Lower leg skin (tissue), 3 donors: ENCODE measurements around the gene PHRF1.

Source experiments
- POLR2A ChIP-seq, 2 donors: fragments of 450-650 bp; IDR thresholded peaks; one replicate each; pipeline ENCODE4 v1.6.1; 2016 to 2017; ENCODE audit warnings: antibody characterized with exemption in 2 of 2, mild to moderate bottlenecking in 1 of 2, moderate library complexity in 1 of 2
- TF ChIP-seq, protein P1 (sequence below), 3 donors: fragments of 450-650 bp; IDR thresholded peaks; one replicate each; pipeline ENCODE4 v1.5.1; 2016; ENCODE audit warnings: antibody characterized with exemption in 3 of 3, mild to moderate bottlenecking in 3 of 3, moderate library complexity in 2 of 3

DNA sequence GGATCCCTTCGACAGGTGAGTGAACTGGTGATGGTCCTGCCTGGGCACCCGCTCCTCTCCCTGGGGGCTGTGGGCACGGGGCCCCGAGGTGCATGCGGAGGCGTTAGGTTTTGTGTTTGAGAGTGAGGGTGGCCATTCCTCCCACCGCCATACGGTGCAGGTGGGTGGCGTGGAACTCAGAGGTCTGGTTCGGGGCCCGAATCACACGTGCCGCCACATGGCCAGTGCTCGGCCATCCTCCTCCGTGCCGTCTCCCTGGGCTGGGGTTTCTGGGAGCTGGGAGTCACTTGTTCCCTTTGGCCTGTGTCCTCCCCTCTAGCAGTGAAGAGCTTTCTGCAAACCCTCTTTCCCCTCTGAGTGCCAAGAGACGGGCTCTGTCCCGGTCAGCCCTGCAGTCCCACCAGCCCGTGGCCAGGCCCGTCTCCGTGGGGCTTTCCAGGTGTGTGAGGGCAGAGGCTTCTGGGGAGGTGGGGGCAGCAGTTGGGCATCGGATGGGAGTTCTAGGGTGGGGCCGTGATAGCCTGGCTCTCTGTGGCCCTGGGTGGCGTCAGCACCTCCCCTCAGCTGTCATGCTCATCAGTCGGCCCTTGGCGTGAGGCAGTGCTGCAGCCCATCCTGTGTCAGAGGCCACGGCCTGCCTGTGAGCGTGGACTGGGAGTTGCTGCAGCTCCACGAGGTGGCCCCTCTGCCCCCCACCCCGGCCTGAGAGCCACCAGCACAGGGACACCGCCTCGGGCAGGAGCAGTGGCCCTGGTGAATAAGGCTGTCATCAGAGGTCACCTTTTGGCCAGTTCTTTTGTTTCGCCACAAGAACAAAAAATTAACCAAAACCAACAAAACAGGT is 29.2 kb downstream of the PHRF1 start:
- no peak for TF ChIP-seq POLR2A (IDR thresholded peaks at IDR 0.05)
- TF ChIP-seq, protein P1, sequence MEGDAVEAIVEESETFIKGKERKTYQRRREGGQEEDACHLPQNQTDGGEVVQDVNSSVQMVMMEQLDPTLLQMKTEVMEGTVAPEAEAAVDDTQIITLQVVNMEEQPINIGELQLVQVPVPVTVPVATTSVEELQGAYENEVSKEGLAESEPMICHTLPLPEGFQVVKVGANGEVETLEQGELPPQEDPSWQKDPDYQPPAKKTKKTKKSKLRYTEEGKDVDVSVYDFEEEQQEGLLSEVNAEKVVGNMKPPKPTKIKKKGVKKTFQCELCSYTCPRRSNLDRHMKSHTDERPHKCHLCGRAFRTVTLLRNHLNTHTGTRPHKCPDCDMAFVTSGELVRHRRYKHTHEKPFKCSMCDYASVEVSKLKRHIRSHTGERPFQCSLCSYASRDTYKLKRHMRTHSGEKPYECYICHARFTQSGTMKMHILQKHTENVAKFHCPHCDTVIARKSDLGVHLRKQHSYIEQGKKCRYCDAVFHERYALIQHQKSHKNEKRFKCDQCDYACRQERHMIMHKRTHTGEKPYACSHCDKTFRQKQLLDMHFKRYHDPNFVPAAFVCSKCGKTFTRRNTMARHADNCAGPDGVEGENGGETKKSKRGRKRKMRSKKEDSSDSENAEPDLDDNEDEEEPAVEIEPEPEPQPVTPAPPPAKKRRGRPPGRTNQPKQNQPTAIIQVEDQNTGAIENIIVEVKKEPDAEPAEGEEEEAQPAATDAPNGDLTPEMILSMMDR (IDR thresholded peaks at IDR 0.05), result no peak
